ENCODE measurements around the gene ZSCAN25. TPM values are rescaled to one million over a fixed set of nuclear protein-coding genes. Genes with fewer than 3 reads are reported as not detected.
"Not testable (repeated sequence)": the region's sequence is repeated elsewhere in the genome, so short reads cannot be mapped to it uniquely, and the experiment has no call there.

The ZSCAN25 gene
- total RNA-seq, 1 donor from 2014 or later = 9.0 TPM

DNA sequence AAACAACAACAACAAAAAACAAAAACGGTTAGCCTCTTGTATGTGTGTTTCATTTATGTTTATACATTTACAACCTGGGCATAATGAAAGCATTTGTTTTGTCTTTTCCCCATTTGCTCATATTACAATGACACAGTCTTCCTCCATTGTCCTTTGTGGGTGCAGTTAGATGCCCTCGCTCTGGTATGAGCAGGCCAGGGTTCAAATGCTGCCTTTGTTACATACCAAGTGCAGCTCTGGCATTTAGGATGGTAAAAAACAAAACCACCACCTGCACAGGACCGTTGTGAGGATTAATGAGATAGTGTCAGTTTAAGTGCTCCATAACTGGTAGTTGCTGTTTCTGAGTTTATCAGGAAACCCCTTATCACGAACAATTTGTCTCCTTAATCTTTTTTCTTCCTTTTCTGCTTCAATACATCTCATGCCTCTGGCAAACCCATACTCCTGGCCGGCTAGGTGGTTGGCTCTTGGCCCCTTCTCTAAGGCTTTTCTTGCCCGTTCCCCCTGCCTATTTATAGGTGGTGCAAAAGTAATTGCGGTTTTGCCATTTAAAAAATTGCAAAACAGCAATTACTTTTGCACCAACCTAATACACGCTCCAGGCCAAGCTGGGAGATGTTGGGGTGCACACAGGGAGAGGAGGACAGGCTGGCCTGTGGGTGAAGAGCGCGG, 37.3 kb upstream of the ZSCAN25 start:
- H3K27ac ChIP-seq (replicated peaks) = peak overlapping the region; percentile 44
- no peak for DNase-seq
- H3K4me1 ChIP-seq = peaks cover 25% of the 10 kb centered on the region
- peak overlapping the region; percentile 79 for H3K4me3 ChIP-seq
- no peaks in the 10 kb centered on the region for H3K9me3 ChIP-seq (replicated peaks)
- peaks cover 12% of the 10 kb centered on the region for H3K27me3 ChIP-seq (ENCODE audit: low read depth)
- intact Hi-C loops (cut with micrococcal nuclease) = no loop called here
- H3K36me3 ChIP-seq = no peaks in the 10 kb centered on the region
- TF ChIP-seq, protein P1, sequence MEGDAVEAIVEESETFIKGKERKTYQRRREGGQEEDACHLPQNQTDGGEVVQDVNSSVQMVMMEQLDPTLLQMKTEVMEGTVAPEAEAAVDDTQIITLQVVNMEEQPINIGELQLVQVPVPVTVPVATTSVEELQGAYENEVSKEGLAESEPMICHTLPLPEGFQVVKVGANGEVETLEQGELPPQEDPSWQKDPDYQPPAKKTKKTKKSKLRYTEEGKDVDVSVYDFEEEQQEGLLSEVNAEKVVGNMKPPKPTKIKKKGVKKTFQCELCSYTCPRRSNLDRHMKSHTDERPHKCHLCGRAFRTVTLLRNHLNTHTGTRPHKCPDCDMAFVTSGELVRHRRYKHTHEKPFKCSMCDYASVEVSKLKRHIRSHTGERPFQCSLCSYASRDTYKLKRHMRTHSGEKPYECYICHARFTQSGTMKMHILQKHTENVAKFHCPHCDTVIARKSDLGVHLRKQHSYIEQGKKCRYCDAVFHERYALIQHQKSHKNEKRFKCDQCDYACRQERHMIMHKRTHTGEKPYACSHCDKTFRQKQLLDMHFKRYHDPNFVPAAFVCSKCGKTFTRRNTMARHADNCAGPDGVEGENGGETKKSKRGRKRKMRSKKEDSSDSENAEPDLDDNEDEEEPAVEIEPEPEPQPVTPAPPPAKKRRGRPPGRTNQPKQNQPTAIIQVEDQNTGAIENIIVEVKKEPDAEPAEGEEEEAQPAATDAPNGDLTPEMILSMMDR (IDR thresholded peaks at IDR 0.05; ENCODE audit: borderline replicate concordance) = no peak

DNA sequence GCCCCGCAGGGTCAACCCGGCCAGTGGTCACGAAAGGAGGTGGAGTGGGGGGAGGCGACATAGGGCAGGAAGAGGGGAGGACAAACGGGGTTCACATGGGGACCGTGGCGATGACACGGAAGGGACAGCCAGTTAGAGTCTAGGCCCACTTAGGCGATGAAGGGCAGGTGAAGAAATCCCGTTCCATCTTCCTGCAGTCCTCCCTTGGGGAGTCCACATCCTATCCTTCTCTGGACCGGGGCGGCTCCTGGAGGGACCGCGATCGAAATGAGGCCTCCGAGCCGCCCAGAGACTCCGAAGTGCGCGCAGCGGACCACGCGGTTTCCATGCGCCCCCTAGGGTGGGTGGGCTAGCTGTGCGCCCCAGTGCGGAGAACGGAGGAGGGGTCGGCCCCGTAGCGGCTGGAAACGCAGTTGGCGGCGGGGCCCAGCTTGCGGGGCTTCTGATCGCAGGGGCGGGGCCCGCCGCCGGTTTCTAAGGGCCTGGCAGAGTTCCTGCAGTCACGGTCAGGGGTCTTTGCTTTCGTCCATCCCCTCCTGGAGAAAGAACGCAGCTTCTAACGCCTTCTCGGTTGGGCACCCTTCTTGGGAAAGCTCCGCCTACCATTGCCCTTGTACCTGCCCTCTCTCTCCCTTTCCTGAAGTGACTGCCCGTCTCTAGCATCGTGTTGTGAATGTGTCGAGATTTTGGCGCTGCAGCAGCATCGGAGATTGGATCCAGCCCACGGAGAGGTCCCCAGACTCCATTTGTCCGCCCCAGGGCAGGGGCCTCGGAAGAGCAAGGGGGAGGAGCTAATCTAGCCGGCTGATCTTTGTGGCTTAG, 36.6 kb upstream of the ZSCAN25 start:
- DNase-seq = peak; percentile 27
- Histone ChIP-seq H3K27me3 (ENCODE audit: low read depth) (peaks cover 16% of the 10 kb centered on the region), H3K36me3 (no peaks in the 10 kb centered on the region), H3K9me3 (replicated peaks) (no peaks in the 10 kb centered on the region), H3K4me1 (peaks cover 25% of the 10 kb centered on the region), H3K27ac (replicated peaks) (peak overlapping the region; percentile 44), H3K4me3 (peak overlapping the region; percentile 79)
- intact Hi-C loops (cut with micrococcal nuclease) = no loop called here
- TF ChIP-seq, protein P1 (IDR thresholded peaks at IDR 0.05; ENCODE audit: borderline replicate concordance) = peak; percentile 53

DNA sequence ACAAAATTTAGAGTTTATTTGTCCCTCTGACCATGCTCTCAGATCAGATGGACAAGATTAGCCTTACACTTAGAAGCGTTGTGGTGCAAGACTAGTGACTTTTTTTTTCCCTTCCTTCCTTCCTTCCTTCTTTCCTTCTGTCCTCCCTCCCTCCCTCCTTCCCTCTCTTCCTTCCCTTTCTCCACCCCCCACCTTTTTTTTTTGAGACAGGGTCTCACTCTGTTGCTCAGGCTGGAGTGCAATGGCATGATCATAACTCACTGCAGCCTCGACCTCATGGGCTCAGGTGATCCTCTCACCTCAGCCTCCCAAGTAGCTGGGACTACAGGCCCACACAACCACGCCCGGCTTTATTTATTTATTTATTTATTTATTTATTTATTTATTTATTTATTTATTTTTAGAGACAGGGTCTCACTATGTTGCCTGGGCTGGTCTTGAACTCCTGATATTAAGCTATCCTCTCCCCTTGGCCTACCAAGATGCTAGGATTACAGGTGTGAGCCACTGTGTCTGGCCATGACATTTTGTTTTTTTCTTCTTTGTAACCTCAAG, 35.9 kb upstream of the ZSCAN25 start:
- DNase-seq; H3K9me3 ChIP-seq (replicated peaks); intact Hi-C loops (cut with micrococcal nuclease); H3K36me3 ChIP-seq; H3K27ac ChIP-seq (replicated peaks): not testable (repeated sequence)
- H3K27me3 ChIP-seq (ENCODE audit: low read depth) = peaks cover 22% of the 10 kb centered on the region
- H3K4me3 ChIP-seq = peak overlapping the region; percentile 79
- peaks cover 25% of the 10 kb centered on the region for H3K4me1 ChIP-seq

DNA sequence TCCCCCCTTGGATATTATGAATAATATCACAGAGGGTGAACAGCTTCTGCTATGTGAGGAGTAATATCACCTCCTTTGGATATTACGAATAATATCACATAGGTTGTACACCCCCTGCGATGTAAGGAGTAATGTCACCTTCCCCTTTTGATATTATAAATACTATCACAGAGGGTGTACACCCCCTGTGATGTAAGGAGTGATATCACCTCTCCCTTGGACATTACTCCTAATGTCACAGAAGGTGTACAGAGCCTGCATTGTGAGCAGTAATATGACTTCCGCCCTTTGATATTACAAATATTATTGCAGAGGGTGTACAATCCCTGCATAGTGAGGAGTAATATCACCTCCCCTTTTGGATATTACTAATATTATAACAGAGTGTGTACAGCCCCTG, 27.9 kb upstream of the ZSCAN25 start:
- TF ChIP-seq, protein P1 (IDR thresholded peaks at IDR 0.05; ENCODE audit: borderline replicate concordance) = no peak
- no peak overlapping the region for H3K27ac ChIP-seq (replicated peaks)
- intact Hi-C loops (cut with micrococcal nuclease) = no loop called here
- H3K36me3 ChIP-seq = no peaks in the 10 kb centered on the region
- H3K27me3 ChIP-seq (ENCODE audit: low read depth) = peaks cover 38% of the 10 kb centered on the region
- H3K9me3 ChIP-seq (replicated peaks) = no peaks in the 10 kb centered on the region
- no peak for DNase-seq
- no peaks in the 10 kb centered on the region for H3K4me1 ChIP-seq
- no peak overlapping the region for H3K4me3 ChIP-seq

DNA sequence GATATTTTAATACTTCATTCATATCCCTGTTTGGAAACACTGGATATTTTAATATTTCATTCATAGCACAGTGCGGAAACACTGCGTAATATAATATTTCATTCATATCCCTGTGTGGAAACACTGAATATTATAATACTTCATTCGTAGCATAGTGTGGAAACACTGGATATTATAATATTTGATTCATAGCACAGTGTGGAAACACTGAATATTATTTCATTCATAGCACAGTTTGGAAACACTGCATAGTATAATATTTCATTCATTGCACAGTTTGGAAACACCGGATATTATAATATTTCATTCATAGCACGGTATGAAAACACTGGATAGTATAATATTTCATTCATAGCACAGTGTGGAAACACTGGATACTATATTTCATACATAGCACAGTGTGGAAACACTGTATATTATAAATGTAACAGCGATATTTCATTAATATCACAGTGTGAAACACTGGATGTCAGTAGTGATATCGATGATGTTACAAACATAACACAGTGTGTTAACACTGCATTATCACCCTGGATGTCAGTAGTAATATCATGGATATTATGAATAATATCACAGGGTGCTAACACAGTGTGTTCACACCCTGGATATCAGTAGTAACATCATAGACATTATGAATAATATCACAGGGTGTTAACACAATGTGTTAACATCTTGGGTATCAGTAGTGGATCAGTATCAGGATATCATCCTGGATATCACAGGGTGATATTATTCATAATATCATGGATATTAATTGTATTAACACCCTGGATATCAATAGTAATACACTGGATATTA, 21.6 kb upstream of the ZSCAN25 start:
- Histone ChIP-seq H3K9me3 (replicated peaks) (no peaks in the 10 kb centered on the region), H3K27ac (replicated peaks) (no peak overlapping the region), H3K27me3 (ENCODE audit: low read depth) (peaks cover 9% of the 10 kb centered on the region), H3K4me3 (no peak overlapping the region), H3K36me3 (no peaks in the 10 kb centered on the region), H3K4me1 (no peaks in the 10 kb centered on the region)
- intact Hi-C loops (cut with micrococcal nuclease) = no loop called here
- DNase-seq = no peak
- TF ChIP-seq, protein P1 (IDR thresholded peaks at IDR 0.05; ENCODE audit: borderline replicate concordance) = no peak
